Aorta (tissue), 5 donors: ENCODE measurements around the gene HSPA12A. TPM values are rescaled to one million over a fixed set of nuclear protein-coding genes. Genes with fewer than 3 reads are reported as not detected.

Experiments
- ATAC-seq: fragments of 200-7000 bp; cut with Tn5 transposase; one replicate; pipeline ENCODE4 v1.9.1; 2022; ENCODE audit warnings: moderate library complexity; ENCODE audit not compliant: low FRiP score
- DNase-seq, 2 donors: peaks; one replicate each; pipeline ENCODE4 v3.0.0-alpha.2; 2020
- H3K27ac ChIP-seq, 2 donors: one replicate each; pipeline ENCODE4 v1.5.1; 2013; ENCODE audit warnings: low read length in 2 of 2, mild to moderate bottlenecking in 2 of 2, moderate library complexity in 2 of 2, control low read depth in 1 of 2, inconsistent platforms in 1 of 2, low read depth in 1 of 2
- H3K27me3 ChIP-seq, 2 donors: one replicate each; pipeline ENCODE4 v1.6.1; 2013; ENCODE audit warnings: control low read depth in 1 of 2, low read length in 1 of 2, mild to moderate bottlenecking in 1 of 2, moderate library complexity in 1 of 2; ENCODE audit not compliant: insufficient read depth in 2 of 2, control insufficient read depth in 1 of 2
- H3K36me3 ChIP-seq, 2 donors: one replicate each; pipeline ENCODE4 v1.6.1; 2013; ENCODE audit warnings: control low read depth in 1 of 2, low read length in 1 of 2, mild to moderate bottlenecking in 1 of 2; ENCODE audit not compliant: insufficient read depth in 2 of 2, control insufficient read depth in 1 of 2
- H3K4me1 ChIP-seq, 2 donors: one replicate each; pipeline ENCODE4 v1.6.1; 2013; ENCODE audit warnings: low read length in 2 of 2, control low read depth in 1 of 2, mild to moderate bottlenecking in 1 of 2, moderate library complexity in 1 of 2; ENCODE audit not compliant: insufficient read depth in 2 of 2, control insufficient read depth in 1 of 2
- H3K4me3 ChIP-seq, 2 donors: one replicate each; pipeline ENCODE4 v1.5.1; 2013; ENCODE audit warnings: low read length in 2 of 2, control low read depth in 1 of 2, mild to moderate bottlenecking in 1 of 2
- H3K9me3 ChIP-seq: one replicate; pipeline ENCODE4 v1.6.1; 2013; ENCODE audit warnings: mild to moderate bottlenecking, low read length; ENCODE audit not compliant: control insufficient read depth
- WGBS, 2 donors: extraction: QIAGEN DNeasy Blood & Tissue Kit; methylation state at CpG; one replicate each; pipeline ENCODE4 v1.1.7; 2013; 5-methylcytosine and 5-hydroxymethylcytosine counted together
- intact Hi-C, 2 donors: fragments of 100-400 bp; cut with DNase I; formaldehyde crosslinking; loops; one replicate each; pipeline versions ENCODE4 v1.14.2 to v1.15.0; 2022
- polyA plus RNA-seq, 2 donors: library from polyadenylated mRNA; stranded (reverse); fragments of 200-250 nt; gene quantifications; one replicate each; pipeline ENCODE4 v1.2.3, GENCODE V29; 2013
- total RNA-seq, 2 donors: library from RNA; stranded (reverse); fragmentation: NEBNext Ultra II Directional; extraction: Animal tissue kit (Norgen Biotek cat#: 25700); gene quantifications; one replicate each; pipeline ENCODE4 v1.2.1, GENCODE V29; 2021
- donor health status: healthy with polysubstance abuse.
- donor health status: Bipolar disorder and iron deficiency.
- donor health status: DM: no; HTN: no; CAD: no.
- donor health status: DM: no; HTN: no; CAD: no.
- donor health status: DM: yes; HTN: yes; CAD: no.

Gene HSPA12A
- total and polyA plus RNA-seq, 4 donors, result 2.3 to 25.7 (median 10.2) TPM

DNA sequence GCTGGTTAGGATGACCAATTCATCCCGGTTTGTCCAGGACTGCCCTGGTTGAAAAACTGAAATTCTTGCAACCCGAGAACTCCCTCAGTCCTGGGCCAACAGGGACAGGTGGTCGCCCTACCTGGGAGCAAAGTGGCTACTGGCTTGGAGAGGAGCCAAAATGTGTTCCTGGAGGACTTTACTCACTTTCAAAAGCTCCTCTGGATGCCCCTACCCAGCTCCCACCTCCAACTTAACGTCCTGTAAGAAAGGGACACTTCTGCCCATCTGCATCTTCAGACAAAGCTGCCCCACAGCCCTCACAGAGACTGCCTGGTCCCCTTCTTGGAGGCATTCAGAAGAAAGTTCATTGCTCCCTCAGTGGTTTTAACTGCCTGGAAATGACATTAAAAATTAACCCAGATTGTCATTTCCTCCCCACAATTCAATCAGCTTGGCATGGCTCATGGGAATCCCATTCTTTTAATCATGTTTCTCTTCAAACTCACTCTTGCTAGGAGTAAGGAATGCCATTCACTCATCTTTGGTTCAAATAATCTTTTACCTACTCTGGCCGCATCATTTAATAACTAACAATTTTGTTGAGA lies 24.0 kb upstream of the HSPA12A start:
- Histone ChIP-seq H3K27me3 (no peaks in the 10 kb centered on the region), H3K36me3 (no peaks in the 10 kb centered on the region), H3K9me3 (no peaks in the 10 kb centered on the region), H3K4me3 (no peak overlapping the region), H3K4me1 (no peaks in the 10 kb centered on the region), H3K27ac (no peak overlapping the region)
- DNase-seq (no peak), ATAC-seq (no peak)
- intact Hi-C loops, result loop anchor here (5.0 to 10.0 kb wide), 2 partner anchors 72 to 84 kb away; no protein-coding TSS in a partner anchor
- 83 to 88% methylated on average over 5 of the region's 5 CpGs for WGBS, 2 donors

DNA sequence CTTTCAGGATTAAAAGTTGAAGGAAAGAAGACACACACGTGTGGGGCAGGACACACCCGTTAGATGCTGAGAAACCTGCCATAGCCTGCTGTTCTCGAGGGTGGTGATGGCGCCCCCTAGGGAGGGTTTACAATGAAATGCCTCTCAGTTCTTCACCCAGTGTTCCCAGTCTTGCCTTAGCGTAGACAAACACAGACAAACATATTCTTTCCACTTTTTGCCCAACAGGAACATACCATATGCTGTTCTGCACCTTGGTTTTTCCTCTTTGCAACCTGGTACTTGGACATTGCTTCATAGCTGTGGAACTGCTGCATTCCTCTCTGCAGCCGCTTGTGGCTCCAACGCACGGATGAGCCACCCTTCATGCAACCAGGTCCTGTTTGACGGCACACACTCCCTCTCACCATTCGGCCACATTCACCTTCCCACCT lies 23.3 kb upstream of the HSPA12A start:
- intact Hi-C loops, result loop anchor here (5.0 to 10.0 kb wide), 2 partner anchors 71 to 83 kb away; no protein-coding TSS in a partner anchor
- WGBS, 2 donors, result 71 to 73% methylated on average over 10 of the region's 10 CpGs
- no peak for DNase-seq
- H3K36me3 ChIP-seq, result no peaks in the 10 kb centered on the region
- H3K27ac ChIP-seq, result no peak overlapping the region
- no peak overlapping the region for H3K4me3 ChIP-seq
- ATAC-seq, result no peak
- no peaks in the 10 kb centered on the region for H3K4me1 ChIP-seq
- H3K27me3 ChIP-seq, result no peaks in the 10 kb centered on the region
- H3K9me3 ChIP-seq, result no peaks in the 10 kb centered on the region

DNA sequence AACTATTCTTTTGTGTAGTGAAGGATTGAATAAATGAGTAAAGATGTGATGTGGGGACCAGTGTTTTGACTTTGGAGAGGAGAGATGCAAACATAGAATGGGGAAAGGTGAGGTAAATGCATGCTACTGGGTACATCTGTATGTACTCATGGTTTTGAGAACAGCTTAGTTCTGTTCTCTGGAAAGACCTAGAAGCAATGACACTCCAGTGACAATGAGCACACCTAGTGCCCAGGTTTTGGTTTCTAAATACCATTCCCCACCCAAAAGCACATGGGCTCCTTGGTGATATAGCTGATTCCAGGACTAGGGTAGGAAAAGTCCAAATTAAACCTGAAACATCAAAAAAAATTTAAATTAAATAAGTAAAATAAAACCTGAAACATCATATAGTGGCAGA lies 22.6 kb upstream of the HSPA12A start:
- no peak overlapping the region for H3K27ac ChIP-seq
- no peaks in the 10 kb centered on the region for H3K36me3 ChIP-seq
- intact Hi-C loops, result loop anchor here (5.0 to 10.0 kb wide), 2 partner anchors 70 to 83 kb away; no protein-coding TSS in a partner anchor
- no peak overlapping the region for H3K4me3 ChIP-seq
- no peak for ATAC-seq
- no peaks in the 10 kb centered on the region for H3K27me3 ChIP-seq
- H3K4me1 ChIP-seq, result no peaks in the 10 kb centered on the region
- H3K9me3 ChIP-seq, result no peaks in the 10 kb centered on the region
- no peak for DNase-seq

DNA sequence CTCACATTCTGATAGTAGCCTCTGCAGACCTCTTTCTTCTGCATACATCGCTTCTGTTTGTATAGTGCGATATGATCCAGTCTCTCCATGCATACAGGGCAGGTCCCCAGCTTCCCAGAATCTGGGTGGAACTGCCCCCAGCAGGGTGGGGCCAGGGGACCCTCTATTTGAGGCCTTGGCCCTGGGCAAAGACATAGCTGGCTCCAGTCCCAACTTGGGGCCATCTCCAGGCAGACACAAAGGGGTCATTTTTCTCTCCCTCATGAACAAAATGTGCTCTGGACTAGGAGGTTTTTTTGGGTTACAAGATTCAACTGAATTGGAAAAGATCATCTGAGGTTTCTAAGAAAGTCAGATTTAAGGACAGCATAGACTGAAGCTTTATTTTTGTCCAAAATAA lies 21.1 kb upstream of the HSPA12A start:
- no peak overlapping the region for H3K4me3 ChIP-seq
- intact Hi-C loops, result loop anchor here in 1 of 2 donors (10.0 kb wide), 1 partner anchor 69 kb away; no protein-coding TSS in a partner anchor
- H3K36me3 ChIP-seq, result no peaks in the 10 kb centered on the region
- H3K27ac ChIP-seq, result no peak overlapping the region
- H3K4me1 ChIP-seq, result no peaks in the 10 kb centered on the region
- H3K27me3 ChIP-seq, result no peaks in the 10 kb centered on the region
- H3K9me3 ChIP-seq, result no peaks in the 10 kb centered on the region
- 94 to 98% methylated on average over 2 of the region's 2 CpGs for WGBS, 2 donors
- DNase-seq, result no peak
- no peak for ATAC-seq

DNA sequence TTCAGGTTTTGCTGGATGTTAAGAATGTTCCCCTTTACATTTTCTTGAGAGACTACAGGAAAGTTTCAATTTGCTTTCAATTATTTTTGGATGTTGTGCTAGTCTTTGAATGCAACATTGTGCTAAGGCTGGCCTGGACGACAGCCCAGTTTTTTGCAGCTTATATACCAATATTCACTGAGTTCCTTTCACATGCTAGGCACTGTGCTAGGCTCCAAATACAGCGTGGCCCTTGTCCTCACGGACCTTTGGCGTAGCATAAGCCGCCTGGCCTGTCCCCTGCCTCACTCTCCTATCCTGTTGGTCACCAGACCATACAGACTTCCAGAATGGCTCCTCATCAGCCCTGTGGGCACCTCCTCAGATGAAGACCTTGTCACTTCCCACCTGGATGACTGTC lies 19.5 kb upstream of the HSPA12A start:
- DNase-seq (no peak), ATAC-seq (no peak)
- H3K9me3 ChIP-seq, result no peaks in the 10 kb centered on the region
- WGBS, 2 donors, result 49 to 50% methylated on average over 5 of the region's 5 CpGs
- H3K36me3 ChIP-seq, result no peaks in the 10 kb centered on the region
- no peaks in the 10 kb centered on the region for H3K27me3 ChIP-seq
- no peak overlapping the region for H3K27ac ChIP-seq
- intact Hi-C loops, result loop anchor here in 1 of 2 donors (10.0 kb wide), 1 partner anchor 67 kb away; no protein-coding TSS in a partner anchor
- H3K4me1 ChIP-seq, result no peaks in the 10 kb centered on the region
- no peak overlapping the region for H3K4me3 ChIP-seq

DNA sequence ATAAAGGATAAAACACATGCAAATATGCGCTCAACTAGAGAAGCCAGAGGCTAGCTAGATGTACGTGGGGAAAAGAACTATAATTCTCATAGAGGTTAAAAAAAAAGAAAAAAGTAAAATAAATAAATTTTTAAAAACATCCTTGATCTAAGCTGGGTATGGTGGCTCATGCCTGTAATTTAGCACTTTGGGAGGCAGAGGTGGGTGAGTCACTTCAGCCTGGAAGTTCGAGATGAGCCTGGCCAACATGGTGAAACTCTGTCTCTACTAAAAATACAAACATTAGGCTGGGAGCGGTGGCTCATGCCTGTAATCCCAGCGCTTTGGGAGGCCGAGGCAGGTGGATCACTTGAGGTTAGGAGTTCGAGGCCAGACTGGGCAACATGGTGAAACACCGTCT lies 18.6 kb upstream of the HSPA12A start:
- Histone ChIP-seq H3K27ac (no peak overlapping the region), H3K9me3 (no peaks in the 10 kb centered on the region), H3K36me3 (no peaks in the 10 kb centered on the region), H3K4me1 (no peaks in the 10 kb centered on the region), H3K27me3 (no peaks in the 10 kb centered on the region), H3K4me3 (no peak overlapping the region)
- no peak for DNase-seq
- intact Hi-C loops, result loop anchor here in 1 of 2 donors (10.0 kb wide), 1 partner anchor 66 kb away; no protein-coding TSS in a partner anchor
- 78 to 81% methylated on average over 8 of the region's 8 CpGs for WGBS, 2 donors
- ATAC-seq, result no peak

DNA sequence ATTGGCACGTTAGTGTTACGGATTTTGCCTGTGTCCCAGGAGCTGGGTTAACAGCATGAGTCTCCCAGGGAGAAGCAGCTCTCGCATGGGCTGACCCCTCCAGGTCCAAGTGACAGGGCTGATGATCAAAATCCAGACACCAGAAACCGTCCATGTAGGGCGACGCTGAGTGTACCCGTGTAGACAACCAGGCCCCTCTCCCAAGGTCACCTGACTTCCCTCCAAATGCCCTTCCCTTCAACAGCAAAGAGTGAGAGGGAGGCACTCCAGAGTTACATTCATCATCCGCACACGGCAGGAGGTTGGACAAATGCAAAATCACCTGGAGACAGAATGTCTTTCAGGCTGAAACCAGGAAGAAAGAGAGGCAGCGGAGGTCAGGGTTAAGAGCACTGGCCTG lies 14.9 kb upstream of the HSPA12A start:
- Histone ChIP-seq H3K9me3 (no peaks in the 10 kb centered on the region), H3K27me3 (no peaks in the 10 kb centered on the region), H3K4me3 (no peak overlapping the region), H3K4me1 (no peaks in the 10 kb centered on the region), H3K36me3 (no peaks in the 10 kb centered on the region), H3K27ac (peak overlapping the region in 1 of 2 donors; percentile 13)
- WGBS, 2 donors, result 89 to 90% methylated on average over 10 of the region's 10 CpGs
- DNase-seq (no peak), ATAC-seq (no peak)
- intact Hi-C loops, result no loop called here

DNA sequence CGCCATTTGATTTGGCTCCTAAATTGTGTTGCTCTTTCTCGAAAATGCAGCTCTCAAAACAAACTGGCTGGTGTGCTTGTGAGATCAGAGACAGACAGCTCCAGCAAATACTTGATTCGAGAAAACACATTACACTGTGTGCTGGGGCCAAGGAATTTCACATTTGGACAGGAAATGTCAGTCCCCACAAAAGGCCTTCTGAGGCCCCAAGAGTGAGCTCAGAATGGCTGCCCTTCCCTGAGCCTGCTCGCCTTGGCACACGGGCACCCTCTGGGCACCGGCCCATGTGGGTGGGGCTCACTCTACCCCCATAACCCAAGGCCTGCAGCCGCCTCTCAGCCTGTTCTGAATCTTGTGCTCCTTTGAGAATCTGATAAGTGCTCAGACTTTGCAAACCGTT lies 13.9 kb upstream of the HSPA12A start:
- H3K27ac ChIP-seq, result peak overlapping the region in 1 of 2 donors; percentile 86
- peak; percentile 77 to 86 for DNase-seq

DNA sequence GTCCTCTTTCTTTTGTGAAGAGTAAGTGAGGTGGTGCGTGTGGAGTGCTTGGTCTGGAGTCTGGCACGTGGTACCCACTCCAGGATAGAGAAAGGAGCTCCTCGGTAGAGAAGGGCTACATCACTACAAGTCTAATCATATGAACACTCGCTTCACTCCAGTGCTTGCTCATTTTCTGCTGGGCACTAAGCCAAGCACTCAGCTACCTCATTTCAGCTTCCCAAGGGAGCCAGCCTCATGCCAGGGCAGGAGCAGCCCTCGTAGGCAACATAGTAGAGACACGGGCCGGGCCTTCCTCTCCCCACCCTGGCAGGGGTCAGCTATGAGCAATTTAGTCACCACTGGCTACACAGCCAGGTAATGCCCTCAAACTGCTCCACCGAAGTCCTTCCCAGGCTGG lies 11.4 kb upstream of the HSPA12A start:
- Histone ChIP-seq H3K9me3 (no peaks in the 10 kb centered on the region), H3K4me3 (no peak overlapping the region), H3K27ac (no peak overlapping the region), H3K27me3 (no peaks in the 10 kb centered on the region), H3K36me3 (no peaks in the 10 kb centered on the region), H3K4me1 (no peaks in the 10 kb centered on the region)
- 2 to 10% methylated on average over 8 of the region's 8 CpGs for WGBS, 2 donors
- peak; percentile 67 to 82 for DNase-seq
- intact Hi-C loops, result no loop called here
- peak; percentile 43 for ATAC-seq

More for the DNA sequence above, 13.9 kb upstream of the HSPA12A start:
- no peaks in the 10 kb centered on the region for H3K36me3 ChIP-seq
- H3K4me1 ChIP-seq, result no peaks in the 10 kb centered on the region
- H3K4me3 ChIP-seq, result no peak overlapping the region
- WGBS, 2 donors, result 3 to 6% methylated on average over 8 of the region's 8 CpGs
- H3K9me3 ChIP-seq, result no peaks in the 10 kb centered on the region
- intact Hi-C loops, result no loop called here
- no peaks in the 10 kb centered on the region for H3K27me3 ChIP-seq
- peak; percentile 85 for ATAC-seq
